Pulmonary artery endothelial cell (primary cell): ENCODE data around the gene PAMR1. TPM values are rescaled to one million over a fixed set of nuclear protein-coding genes. Genes with fewer than 3 reads are reported as not detected.
"Not testable (repeated sequence)": the region's sequence is repeated elsewhere in the genome, so short reads cannot be mapped to it uniquely, and the experiment has no call there.

Experiments used
- DNase-seq: peaks from one replicate; pipeline ENCODE4 v3.0.0-alpha.2; 2011; ENCODE audit warnings: low read depth, low spot score
- total RNA-seq: library from RNA; depleted of rRNA; stranded (reverse); fragments of >200 nt; gene quantifications from 2 replicates; pipeline ENCODE4 v1.2.3, GENCODE V29; 2014

The PAMR1 gene, protein sequence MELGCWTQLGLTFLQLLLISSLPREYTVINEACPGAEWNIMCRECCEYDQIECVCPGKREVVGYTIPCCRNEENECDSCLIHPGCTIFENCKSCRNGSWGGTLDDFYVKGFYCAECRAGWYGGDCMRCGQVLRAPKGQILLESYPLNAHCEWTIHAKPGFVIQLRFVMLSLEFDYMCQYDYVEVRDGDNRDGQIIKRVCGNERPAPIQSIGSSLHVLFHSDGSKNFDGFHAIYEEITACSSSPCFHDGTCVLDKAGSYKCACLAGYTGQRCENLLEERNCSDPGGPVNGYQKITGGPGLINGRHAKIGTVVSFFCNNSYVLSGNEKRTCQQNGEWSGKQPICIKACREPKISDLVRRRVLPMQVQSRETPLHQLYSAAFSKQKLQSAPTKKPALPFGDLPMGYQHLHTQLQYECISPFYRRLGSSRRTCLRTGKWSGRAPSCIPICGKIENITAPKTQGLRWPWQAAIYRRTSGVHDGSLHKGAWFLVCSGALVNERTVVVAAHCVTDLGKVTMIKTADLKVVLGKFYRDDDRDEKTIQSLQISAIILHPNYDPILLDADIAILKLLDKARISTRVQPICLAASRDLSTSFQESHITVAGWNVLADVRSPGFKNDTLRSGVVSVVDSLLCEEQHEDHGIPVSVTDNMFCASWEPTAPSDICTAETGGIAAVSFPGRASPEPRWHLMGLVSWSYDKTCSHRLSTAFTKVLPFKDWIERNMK
- total RNA-seq, result 0.33 TPM in 1 of 2 replicates, not detected in the other

GRCh38 chr11:35525501-35526175, at the start of gene PAMR1:
Gene PAMR1, minus strand, starts transcription at chr11:35525616. Its CDS starts 31 bp downstream, at chr11:35525585.
- no peak for DNase-seq

DNA sequence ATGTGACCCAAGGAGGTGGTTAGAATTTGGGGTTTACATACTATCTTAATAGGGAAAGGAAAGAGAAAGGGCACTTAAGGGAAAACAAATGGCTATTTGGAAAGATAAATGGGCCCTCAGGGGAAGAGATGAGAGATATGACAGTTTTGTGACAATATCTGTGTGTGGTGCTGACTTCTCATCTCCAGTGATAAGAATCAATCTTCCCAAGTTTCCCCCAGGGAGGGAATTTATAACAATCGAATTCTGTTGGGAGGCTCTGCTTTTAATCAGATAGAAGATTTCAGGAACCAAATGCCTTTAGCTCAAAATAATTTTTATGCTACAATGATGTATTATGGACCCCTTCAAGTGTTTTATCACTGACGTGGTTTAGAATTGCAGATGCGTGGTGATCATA, 46.3 kb upstream of the PAMR1 start:
- DNase-seq, result no peak

DNA sequence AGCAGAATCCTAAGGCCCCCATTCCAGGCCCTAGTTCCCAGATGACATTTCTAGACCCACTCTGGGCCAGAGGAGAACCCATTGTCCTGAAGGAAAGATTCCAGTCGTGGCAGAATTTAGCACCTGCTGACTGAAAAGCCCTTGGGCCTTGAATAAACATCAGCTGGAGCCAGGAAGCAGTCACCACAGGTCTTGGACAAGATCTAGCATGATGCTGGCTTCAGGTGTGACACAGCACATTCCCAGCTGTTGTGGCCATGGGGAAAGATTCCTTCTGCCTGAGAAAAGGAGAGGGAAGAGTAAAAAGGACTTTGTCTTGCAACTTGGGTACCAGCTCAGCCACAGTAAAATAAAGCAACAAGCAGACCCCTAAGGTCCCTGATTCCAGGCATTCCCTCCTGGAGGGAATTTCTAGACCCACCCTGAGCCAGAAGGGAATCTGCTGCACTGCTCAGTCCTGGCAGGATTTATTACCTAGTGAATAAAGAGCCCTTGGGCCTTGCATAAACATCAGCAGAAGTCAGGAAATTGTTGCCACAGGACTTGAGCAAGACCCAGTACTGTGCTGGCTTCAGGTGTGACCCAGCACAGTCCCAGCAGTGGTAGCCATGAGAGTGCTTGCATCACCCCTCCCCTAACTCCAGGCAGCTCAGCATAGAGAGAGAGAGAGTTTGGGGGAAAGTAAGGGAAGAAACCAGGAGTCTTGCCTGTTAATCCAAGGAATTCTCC, 42.5 kb upstream of the PAMR1 start:
- no peak for DNase-seq

DNA sequence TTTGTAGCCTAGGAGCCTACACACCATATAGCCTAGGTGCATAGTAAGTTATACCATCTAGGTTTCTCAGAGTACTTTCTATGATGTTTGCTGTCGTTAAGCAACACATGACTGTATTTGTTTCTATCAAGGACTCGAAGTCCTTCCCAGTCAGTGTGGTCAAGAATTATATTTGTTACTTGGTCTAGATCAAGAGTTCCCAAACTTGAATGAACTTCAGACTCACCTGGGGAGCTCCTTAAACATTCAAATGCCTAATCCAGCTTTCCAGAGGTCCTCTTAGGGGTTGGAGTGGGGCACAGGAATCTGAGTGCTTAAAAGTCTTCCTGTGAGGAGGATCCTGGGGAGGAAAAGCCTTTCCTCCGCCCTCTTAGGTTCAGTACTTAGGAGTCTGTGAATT, 41.5 kb upstream of the PAMR1 start:
- DNase-seq, result no peak

DNA sequence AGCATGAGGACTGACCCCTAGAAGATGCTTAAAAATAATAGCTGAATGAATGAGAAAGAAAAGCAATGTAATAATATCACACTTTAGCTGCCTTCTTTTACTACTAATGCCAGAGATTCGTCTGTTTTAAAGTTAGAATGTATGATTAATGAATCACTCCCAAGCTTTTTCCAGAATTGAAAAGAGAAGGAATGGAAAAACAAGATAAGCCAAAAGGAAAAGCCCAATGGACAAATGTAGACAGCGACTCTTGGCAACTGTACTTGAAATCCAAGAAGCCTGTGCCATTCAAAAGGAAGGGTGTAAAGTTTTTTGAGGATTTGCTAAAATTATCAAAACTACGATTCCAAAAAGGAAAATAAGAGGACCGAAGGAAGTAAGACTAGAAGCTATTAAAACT, 40.8 kb upstream of the PAMR1 start:
- DNase-seq, result peak; percentile 19

DNA sequence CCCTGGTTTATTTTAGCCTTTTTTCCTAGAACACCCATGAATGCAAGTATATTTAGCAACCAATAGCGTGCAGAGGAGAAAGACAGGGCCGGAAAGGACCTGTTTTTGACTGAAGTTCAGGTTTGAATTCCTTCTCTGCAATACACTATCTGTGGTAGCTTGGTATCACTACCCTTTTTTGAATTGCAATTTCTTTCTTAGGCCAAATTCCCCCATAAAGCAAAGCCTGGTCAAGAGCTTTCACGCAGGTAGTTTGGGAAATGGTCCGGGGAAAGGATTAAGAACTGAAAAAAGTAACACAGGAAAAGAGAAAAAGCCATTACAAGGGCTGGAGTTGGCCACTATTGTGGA, 38.8 kb upstream of the PAMR1 start:
- no peak for DNase-seq

GRCh38 chr11:35563484-35564244, 38.2 kb upstream of the PAMR1 start:
- no peak for DNase-seq

GRCh38 chr11:35559949-35560348, 34.5 kb upstream of the PAMR1 start:
- DNase-seq, result no peak

- DNase-seq, result no peak
Measured at GRCh38 chr11:35558513-35558912, 33.1 kb upstream of the PAMR1 start.

DNA sequence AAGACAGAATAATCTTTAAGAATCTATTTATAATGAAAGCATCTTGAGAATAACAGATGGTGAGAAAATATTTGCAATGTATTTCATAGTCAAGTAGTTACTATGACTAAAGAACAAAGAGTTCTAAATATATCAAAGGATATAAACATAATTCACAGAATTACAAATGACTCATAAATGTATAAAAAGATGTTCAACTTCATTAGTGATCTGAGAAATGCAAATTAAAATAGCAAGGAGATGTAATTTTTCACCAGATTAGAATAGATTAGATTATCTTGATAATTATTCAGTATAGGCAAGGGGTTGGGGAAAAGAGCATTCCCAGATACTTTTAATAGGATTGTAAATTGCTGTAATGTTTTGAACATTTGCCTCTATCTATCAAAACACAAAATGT, 30.1 kb upstream of the PAMR1 start:
- no peak for DNase-seq

DNA sequence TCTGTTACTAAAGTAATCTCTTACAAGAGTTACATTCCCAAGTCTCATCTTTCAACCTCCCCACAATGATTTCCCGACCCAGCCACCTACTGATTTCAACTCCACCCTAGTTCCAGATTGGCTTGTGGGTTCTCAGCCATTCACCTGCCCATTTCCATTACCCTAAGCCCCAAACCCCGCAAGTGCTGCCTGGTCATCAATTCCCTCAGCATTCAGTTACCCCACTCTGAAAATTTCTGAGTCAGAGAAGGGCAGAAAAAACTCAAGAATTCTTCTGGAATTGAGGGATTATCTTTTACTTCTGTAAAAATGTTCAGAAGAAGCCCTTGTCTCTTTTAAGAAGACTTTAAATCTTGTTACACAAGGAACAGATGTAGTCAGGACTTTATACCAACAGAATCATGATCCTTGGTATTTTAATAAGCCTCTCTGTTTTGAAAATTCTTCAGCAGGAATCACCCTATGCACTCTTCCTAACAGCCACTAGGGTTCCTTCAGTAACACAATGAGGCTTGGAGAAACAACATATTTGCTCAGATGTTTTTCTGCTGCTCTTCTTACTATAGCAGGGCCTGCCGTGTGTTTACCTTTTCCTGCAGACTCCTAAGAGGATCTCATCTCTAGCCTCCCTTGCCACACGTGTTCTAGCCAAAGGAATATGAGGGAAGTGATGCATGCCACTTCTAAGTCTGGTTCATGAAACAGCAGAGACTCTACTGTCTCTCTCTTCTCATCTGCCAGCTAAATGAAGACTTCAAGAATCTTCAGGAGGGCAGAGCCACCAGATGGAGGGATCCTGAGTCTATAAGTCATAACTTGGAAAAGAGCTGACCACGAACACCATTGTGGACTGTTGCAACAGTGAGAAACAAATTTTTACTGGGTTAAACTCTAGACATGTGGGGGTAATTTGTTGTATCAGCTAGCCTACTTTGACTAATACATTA, 29.3 kb upstream of the PAMR1 start:
- DNase-seq, result no peak

DNA sequence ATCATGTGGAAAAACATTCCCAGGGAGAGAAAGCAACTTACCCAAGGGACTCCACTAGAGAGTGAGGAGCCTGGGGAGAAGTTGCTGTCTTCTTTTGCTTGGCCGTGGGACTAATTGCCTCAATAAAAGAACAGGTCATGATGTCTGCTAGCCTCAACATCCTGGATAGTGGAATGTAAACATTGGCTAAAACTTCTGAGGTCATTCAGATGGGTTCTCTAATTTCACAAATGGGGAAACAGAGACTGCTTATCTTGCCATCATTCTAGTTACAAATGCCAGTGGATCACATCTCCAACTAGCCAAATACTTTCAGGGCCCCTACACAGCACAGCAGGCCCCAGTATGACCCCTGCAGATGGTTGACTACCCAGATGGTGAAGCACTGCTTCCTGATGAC, 28.4 kb upstream of the PAMR1 start:
- DNase-seq, result no peak

DNA sequence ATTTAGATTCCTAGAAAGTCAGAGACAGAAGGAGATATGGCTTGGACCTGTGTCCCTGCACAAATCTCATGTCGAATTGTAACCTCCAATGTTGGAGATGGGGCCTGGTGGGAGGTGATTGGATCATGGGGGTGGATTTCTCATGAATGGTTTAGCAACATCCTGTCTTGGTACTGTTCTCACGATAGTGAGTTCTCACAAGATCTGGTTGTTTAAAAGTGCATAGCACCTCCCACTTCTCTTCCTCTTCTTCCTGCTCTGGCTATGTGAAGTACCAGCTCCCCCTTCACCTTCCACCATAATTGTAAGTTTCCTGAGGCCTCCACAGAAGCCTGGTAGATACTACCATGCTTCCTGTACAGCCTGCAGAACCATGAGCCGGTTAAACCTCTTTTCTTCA, 27.6 kb upstream of the PAMR1 start:
- no peak for DNase-seq

DNA sequence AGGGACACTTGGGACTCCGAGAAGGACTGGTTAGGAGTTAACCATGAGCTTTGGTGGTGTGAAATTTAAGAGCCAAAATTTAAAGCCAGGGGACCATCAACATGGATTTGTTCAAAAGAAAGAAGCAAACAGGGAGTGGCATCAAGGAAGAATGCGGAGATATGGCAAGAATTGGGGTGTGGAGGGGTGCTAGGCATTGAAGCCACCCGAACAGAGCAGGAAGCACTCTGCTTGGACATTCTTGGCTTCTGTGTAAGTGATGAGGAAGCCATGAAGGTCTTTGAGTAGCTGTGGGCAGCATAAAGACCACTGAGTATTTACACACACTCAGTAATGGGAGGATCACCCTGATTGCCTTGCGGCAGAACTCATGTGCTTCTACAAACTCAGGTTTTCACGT, 27.2 kb upstream of the PAMR1 start:
- DNase-seq, result no peak

- no peak for DNase-seq
Measured at GRCh38 chr11:35550374-35551036, 25.1 kb upstream of the PAMR1 start.

DNA sequence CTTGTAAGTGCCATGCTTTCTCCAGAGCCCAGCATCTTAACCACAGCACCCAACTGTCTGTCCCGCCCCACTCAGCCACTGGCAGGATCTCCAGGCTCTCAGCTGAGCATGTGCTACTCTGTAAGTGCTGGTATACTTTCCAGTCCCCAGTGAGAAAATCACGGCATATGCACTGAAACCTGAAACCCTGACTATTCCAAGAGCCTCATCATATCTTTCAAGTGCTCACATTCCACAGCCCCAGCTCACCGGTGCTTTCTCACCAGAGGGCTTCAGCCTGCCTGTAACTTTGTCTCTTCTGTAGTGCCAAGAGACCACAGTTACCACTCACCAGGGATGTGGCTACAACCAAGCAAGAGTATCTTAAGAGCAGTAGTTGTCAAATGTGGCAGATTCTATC, 24.4 kb upstream of the PAMR1 start:
- DNase-seq, result no peak

DNA sequence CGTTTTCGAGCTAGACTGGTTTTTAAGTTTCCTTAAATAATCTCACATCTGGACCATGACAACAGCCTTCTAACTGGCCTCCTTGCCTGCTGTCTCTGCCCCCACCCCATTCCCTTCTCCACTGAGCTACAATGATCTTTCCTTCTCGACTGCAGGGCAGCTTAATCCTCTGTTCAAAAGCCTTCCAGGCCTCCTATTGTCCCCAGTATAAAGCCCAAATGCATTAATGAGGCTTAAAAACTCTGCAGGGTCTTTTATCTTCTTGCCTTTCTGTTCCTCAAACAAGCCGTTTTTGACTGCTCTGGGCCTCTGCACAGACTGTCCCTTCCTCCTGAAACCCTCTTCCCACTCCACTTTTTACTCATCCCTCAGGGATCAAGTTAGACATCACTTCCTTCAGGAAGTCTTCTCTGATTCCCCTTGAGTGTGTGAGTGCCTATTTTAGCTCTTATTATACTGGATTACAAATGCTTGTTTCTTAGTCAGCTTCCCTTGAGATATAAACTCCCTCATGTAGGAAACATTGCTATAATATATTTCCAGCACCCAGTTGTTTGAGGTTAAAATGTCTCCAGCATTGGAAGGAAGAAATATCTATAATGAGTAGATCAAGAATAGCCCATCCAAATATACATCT, 23.6 kb upstream of the PAMR1 start:
- DNase-seq, result no peak

DNA sequence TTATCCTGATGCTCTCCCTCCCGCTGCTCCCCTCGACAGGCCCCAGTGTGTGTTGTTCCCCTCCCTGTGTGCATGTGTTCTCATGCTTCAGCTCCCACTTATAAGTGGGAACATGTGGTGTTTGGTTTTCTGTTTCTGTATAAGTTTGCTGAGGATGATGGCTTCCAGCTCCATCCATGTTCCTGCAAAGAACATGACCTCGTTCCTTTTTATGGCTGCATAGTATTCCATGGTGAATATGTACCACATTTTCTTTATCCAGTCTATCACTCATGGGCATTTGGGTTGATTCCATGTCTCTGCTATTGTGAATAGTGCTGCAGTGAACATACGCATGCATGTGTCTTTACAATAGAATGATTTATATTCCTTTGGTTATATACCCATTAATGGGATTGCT, 22.6 kb upstream of the PAMR1 start:
- DNase-seq, result not testable (repeated sequence)

DNA sequence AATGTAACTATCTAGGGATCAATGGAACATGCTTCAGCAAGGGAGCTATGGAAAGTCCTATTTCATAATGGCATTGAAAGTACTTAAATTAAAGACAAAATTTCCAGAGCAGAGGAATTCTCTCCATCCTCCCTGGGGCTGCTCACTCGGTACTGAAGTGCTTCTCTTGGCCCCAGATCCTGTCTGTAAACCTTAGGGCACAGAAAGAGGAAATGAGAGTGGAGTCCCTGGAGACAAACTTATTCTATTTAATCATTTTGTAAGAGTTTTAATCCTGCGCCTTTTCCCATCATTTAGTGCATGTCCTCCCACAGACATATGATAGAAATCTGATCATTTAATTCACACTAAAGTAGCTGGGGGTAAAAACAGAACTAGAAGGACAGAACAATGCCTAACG, 20.9 kb upstream of the PAMR1 start:
- DNase-seq, result no peak
